GM12891 (cell line): Measurements from ENCODE around the gene ADD2.

Source experiments
- DNase-seq: peaks from one replicate; pipeline ENCODE4 v3.0.0; 2011; ENCODE audit warnings: low spot score; ENCODE audit not compliant: insufficient read length
- FAIRE-seq: peaks from 2 replicates; lab custom pipeline; 2011; peaks lifted over from hg19 to GRCh38; lab: Jason Lieb, UNC
- PAX5 ChIP-seq: IDR thresholded peaks from 2 replicates; pipeline ENCODE4 v1.6.1; 2011; ENCODE audit warnings: low read length, moderate library complexity, mild to moderate bottlenecking; ENCODE audit not compliant: insufficient read depth, severe bottlenecking
- POLR2A ChIP-seq: IDR thresholded peaks from 2 replicates; pipeline ENCODE4 v1.6.1; 2011; ENCODE audit warnings: low read depth, low read length, control low read depth
- POLR2AphosphoS5 ChIP-seq: IDR thresholded peaks from 2 replicates; pipeline ENCODE4 v1.6.1; 2011; ENCODE audit warnings: low read depth, low read length, control low read depth
- POU2F2 ChIP-seq: IDR thresholded peaks from 2 replicates; pipeline ENCODE4 v1.6.1; 2011; ENCODE audit warnings: low read depth, mild to moderate bottlenecking, control low read depth, low read length, moderate library complexity
- SPI1 ChIP-seq: IDR thresholded peaks from 2 replicates; pipeline ENCODE4 v1.6.1; 2011; ENCODE audit warnings: low read depth, low read length, control low read depth
- TAF1 ChIP-seq: IDR thresholded peaks from 2 replicates; pipeline ENCODE4 v1.6.1; 2011; ENCODE audit warnings: low read depth, low read length, control low read depth

Gene ADD2

DNA sequence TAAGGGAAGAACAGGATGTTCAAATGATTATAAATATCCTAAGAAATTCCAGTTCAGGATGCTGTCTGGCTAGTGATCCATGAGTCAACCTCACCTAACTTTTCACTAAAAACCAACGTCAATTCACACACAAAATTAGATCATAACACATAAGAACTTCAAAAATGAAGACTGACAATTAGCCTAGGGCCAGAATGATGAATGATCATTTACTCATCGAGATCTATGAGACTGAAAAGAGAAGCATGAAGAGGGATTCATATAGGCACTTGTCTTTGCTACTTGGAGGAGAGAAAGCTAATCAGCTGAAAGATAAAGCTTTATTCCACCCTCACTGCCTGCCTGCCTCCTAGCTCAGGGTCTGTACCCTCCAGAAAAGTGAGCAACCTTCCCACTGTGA is 29.8 kb downstream of the ADD2 start:
- TF ChIP-seq SPI1 (no peak), PAX5 (no peak), TAF1 (no peak), POU2F2 (no peak), POLR2AphosphoS5 (no peak), POLR2A (no peak)
- DNase-seq (no peak), FAIRE-seq (no peak)

DNA sequence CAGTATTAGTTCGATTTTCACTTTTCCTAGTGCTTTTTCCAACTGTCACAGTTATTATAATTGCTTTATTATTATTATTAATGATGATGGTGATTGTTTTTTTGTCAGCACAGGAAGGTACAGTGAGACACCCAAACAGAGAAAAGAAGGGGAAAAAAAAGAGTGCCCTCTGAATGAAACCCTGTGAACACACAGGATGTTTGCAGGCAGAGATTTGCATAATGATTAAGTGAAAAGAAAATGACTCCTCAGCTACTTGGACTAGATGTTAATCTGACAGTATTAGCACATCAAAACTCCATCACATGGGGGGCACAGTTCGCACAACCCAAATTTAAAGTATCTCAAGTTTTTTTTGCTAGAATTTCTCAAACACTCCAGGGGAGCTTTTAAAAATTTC is 32.9 kb downstream of the ADD2 start:
- DNase-seq (no peak), FAIRE-seq (no peak)
- TF ChIP-seq PAX5 (no peak), POLR2AphosphoS5 (no peak), POU2F2 (no peak)

DNA sequence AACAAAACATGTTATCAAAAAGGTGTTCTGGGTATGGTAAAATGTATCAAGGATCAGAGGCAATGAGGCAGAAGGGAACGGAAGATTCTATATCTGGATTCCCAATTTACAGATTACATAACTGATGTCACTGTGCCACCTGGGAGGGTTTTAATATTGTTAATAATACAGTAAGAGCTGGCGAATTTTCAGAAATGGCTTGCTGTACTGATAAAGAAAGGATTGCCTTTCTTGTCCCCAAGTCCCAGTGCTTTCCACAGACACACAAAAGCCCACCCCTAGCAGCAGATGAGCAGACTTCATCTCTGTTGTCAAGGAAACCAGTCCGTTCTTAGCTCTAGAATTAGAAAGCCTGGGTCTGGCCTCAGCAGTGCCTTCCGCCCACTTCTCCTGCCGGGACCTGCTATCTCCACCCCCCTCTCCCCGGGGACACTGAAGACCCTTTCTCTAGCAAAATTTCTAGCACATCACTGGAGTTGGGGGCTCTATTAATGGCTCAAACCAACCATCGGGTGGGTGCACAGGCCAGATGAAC is 34.3 kb downstream of the ADD2 start:
- FAIRE-seq = no peak
- TF ChIP-seq POU2F2 (no peak), SPI1 (no peak), POLR2AphosphoS5 (no peak), PAX5 (no peak), TAF1 (no peak), POLR2A (no peak)
- no peak for DNase-seq

DNA sequence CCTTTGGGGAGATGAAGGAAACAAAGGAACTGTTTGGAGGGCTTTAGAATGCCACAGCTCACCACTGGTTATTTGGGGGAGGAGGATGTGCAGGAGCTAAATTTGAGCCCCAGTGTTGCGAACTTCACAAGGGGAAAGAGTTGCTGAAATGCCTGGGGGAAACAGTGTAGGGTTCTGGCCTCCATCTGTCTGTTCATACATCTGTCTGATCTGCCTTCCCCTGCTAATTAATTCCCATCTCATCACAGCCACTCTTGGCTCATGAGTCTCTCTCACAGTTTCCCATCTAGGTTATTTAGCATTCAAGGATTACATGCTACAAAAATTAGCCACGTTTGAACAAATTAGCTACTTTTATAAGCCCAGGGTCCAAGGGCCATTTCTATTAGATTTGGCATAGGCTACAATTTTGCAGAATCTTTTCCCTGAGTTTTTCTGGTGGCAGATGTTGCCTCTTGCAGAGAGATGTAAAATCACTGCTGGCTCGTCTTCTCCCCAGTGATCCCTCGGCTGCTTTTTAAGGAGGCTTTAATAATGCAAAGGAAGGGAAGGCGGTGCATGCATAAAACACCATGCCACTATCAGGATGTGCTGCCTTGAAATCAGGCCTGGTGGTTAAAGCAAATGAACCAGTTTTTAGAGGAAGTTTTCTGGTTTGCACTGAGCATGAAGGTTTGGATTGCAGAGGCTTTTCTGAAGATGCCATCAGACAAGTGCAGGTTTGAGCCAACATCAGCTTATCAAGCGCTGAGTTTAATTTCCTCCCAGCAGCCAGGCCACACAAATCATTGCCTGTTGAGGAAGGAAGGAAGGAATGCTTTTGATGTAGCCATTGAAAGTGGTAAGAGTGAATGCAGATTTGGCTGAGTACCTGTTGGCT is 35.0 kb downstream of the ADD2 start:
- no peak for FAIRE-seq
- no peak for TF ChIP-seq POLR2A
- TF ChIP-seq SPI1 = no peak
- TF ChIP-seq POU2F2 = no peak
- no peak for TF ChIP-seq PAX5
- no peak for TF ChIP-seq TAF1
- no peak for TF ChIP-seq POLR2AphosphoS5
- no peak for DNase-seq

DNA sequence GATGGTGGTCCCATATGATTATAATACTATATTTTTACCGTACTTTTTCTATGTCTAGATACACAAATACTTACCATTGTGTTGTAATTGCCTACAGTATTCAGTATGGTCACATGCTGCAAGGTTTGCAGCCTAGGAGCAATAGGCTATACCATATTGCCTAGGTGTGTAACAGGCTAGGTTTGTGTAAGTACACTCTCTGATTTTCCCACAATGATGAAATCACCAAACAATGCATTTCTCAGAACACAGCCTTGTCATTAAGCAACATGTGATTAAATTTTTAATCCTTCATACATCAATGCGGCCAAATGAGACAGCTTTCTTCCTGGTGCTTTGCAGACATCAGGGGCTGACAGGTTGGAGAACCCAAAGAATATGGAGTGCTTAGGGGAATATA is 37.3 kb downstream of the ADD2 start:
- FAIRE-seq (no peak), DNase-seq (no peak)
- no peak for TF ChIP-seq POLR2AphosphoS5
- TF ChIP-seq POU2F2 = no peak
- no peak for TF ChIP-seq POLR2A
- TF ChIP-seq PAX5 = no peak
- no peak for TF ChIP-seq TAF1
- TF ChIP-seq SPI1 = no peak

DNA sequence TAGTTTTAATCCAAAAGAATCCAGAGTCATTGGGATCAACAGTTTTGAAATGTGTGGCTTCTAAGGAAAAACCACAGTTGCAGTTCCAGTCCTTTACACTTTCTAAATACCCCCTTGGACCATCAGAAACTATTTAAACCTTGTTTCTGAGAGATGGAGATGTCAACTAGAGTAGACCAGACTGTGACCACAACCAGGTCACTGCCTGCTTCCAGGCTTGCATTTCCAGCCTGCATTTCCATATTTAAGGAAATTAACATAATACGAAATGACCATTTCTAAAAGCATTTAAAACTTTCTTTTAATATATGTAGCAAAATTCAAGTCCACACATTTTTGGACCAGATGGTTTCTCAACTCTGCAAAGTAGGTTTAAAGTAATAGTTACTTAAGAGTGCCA is 38.4 kb downstream of the ADD2 start:
- TF ChIP-seq TAF1 = no peak
- TF ChIP-seq POLR2A = no peak
- no peak for TF ChIP-seq PAX5
- no peak for TF ChIP-seq SPI1
- TF ChIP-seq POLR2AphosphoS5 = no peak
- no peak for TF ChIP-seq POU2F2

DNA sequence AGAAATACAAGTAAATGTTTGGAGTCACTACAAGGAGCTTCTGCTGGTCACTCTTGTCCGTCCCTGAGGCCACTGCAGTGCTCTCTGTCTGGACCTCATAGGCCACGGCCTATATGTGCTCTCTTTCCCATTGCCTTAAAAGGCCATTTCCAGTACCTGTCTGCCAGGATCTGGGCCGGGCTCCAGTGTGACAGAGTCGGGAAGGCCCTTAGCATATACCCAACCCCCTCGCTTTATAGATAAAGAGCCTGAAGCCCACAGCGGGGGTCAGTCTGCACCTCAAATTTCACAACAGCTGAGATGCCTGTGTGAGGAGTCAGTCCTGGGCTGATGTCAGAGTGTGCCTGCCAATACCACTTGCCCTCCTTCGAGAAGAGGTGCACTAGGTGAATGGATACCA is 39.9 kb downstream of the ADD2 start:
- DNase-seq (no peak), FAIRE-seq (no peak)
- TF ChIP-seq SPI1 (no peak), POLR2A (no peak), PAX5 (no peak), TAF1 (no peak), POLR2AphosphoS5 (no peak), POU2F2 (no peak)

More for the DNA sequence above, 38.4 kb downstream of the ADD2 start:
- no peak for DNase-seq
- no peak for FAIRE-seq

DNA sequence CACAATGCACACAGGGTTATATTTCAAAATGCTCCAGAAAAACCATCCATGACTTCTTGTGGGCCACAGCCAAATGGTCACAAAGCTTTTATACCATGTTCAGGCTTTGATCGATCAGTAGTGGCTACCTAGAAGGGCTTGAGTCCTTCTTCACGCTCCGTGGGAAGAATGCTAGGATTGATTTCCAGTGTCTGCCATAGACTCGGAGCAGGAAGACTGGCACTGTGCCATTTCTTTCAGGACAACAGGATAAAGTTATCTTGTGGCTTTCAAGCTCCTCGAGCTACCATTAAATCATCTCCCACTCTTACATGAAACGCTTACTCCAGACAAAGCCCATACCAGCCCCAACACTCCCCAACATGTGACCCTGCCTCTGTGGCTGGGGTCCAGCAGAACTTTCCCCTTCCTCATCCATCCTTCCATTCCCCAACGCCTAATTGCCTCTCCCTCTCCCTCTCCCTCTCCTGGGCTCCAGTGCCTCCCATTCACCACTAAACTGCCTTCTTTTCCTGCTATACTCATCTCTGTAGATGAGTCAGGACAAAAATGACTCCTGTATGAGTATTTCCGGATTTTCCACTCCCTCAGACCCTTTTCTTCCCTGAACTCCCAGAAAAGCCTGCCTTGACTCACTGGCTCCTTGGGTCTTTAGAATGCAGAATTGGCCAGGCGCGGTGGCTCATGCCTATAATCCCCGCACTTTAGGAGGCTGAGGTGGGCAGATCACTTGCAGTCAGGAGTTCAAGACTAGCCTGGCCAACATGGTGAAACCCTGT is 40.9 kb downstream of the ADD2 start:
- FAIRE-seq (no peak), DNase-seq (no peak)
- TF ChIP-seq POU2F2 (no peak), PAX5 (no peak), SPI1 (no peak), POLR2A (no peak)

DNA sequence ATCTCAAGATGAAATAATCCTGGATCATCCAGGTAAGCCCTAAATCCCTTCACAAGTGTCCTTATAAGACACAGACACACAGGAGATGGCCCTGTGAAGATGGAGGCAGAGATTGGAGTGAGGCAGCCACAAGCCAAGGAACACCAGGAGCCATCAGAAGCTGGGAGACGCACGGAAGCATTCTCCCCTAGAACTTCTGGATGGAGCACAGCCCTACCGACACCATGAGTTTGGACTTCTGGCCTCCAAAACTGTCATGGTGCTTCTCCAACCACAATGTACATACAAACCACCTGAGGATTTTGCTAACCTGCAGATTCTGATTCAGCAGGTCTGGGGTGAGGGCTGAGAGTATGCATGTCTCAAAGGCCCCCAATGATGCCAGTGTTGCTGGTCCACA is 42.5 kb downstream of the ADD2 start:
- no peak for DNase-seq
- TF ChIP-seq POLR2AphosphoS5 (no peak), POU2F2 (no peak), POLR2A (no peak), SPI1 (no peak), TAF1 (no peak), PAX5 (no peak)
- no peak for FAIRE-seq

DNA sequence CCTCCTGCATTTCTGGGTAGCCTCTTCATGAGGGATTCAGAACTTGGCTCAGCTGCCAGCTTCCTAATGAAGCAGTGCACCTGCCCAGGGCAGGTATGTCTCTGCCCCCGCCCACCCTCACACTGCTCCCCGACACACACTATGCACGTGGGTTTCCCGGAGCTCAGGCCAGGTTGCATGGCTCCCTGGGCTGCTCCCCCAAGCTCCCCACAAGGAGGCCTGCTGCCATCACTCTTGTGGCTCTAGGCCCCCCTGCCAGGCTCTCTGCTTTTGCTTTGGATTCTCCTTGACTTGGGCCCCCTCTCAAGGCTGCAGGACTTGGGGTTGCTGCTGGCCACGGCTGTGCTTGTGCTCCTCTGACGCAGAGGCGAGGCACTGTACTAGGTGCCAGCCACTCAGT is 43.6 kb downstream of the ADD2 start:
- DNase-seq (no peak), FAIRE-seq (no peak)
- TF ChIP-seq TAF1 = no peak

DNA sequence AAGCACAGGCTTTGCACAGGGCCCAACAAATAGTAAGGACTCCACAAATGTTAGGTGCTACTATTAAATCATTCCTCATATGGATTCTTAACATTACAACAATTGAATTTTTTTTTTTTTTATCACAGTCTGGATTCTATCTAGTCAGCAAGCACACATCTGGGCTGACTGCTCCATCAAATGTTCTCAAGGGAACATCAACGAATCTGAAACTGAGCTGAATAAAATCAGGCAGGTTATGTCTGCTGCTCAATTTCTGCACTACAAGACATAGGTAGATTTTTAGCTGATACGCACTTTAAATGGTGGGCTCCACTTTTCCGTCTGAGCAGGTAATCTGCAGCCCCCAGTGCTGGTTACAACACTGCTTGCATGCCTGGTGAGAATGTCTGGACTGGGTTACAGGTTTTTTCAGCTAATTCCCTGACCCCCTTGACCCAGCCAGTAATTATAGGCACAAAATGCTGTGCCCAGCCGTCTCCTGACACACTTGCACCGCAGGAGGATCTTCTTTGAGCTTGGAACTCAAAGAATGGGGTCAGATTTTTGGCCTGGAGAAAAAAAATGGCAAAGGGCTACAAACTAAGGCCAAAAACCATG is 44.6 kb downstream of the ADD2 start:
- TF ChIP-seq POLR2A (no peak), TAF1 (no peak), POLR2AphosphoS5 (no peak), POU2F2 (no peak), PAX5 (no peak), SPI1 (no peak)
- FAIRE-seq (no peak), DNase-seq (no peak)
